OCI-LY3 (cell line): ENCODE measurements around the gene MARCHF11.

Experiments
- H2AFZ ChIP-seq: fragments of 200-600, 300-600 bp; shearing (Covaris generic); 2 replicates; pipeline ENCODE4 v1.6.0; 2014; ENCODE audit warnings: antibody characterized with exemption, low read depth, low read length
- H3K27ac ChIP-seq: fragments of 200-600, 300-600 bp; sonication (generic); 2 replicates; pipeline ENCODE4 v1.5.1; 2014; ENCODE audit warnings: mild to moderate bottlenecking, low read length, moderate library complexity, mixed read lengths
- H3K27me3 ChIP-seq: fragments of 200-600, 300-600 bp; sonication (generic); 2 replicates; pipeline ENCODE4 v1.6.1; 2014; ENCODE audit warnings: low read depth, low read length, mixed read lengths
- H3K36me3 ChIP-seq: fragments of 200-600, 300-600 bp; sonication (generic); replicated peaks from 2 replicates; pipeline ENCODE3; 2014; ENCODE audit warnings: low read depth, low read length, mixed read lengths
- H3K4me1 ChIP-seq: fragments of 300-600, 200-600 bp; sonication (generic); 2 replicates; pipeline ENCODE4 v1.6.1; 2014; ENCODE audit warnings: low read length, mixed read lengths
- H3K4me2 ChIP-seq: fragments of 200-600, 300-600 bp; sonication (generic); 2 replicates; pipeline ENCODE4 v1.6.1; 2014; ENCODE audit warnings: low read length, mixed read lengths
- H3K4me3 ChIP-seq: fragments of 300-600, 200-600 bp; sonication (generic); 2 replicates; pipeline ENCODE4 v1.5.1; 2014; ENCODE audit warnings: antibody characterized with exemption, mild to moderate bottlenecking, low read length, moderate library complexity
- H3K79me2 ChIP-seq: fragments of 300-600, 200-600 bp; shearing (Covaris generic); 2 replicates; pipeline ENCODE4 v1.6.1; 2014; ENCODE audit warnings: mild to moderate bottlenecking, low read length, mixed read lengths
- H3K9ac ChIP-seq: fragments of 300-600, 200-600 bp; shearing (Covaris generic); 2 replicates; pipeline ENCODE4 v1.6.0; 2014; ENCODE audit warnings: mild to moderate bottlenecking, low read length, moderate library complexity
- H3K9me3 ChIP-seq: fragments of 200-600, 300-600 bp; shearing (Covaris generic); 2 replicates; pipeline ENCODE4 v1.6.1; 2014; ENCODE audit warnings: low read length, mixed read lengths; ENCODE audit not compliant: insufficient read depth
- H4K20me1 ChIP-seq: fragments of 200-600, 300-600 bp; sonication (generic); 2 replicates; pipeline ENCODE4 v1.6.1; 2016; ENCODE audit warnings: low read length, mixed read lengths; ENCODE audit not compliant: insufficient read depth
- CTCF ChIP-seq: fragments of 200-600, 300-600 bp; sonication (generic); IDR thresholded peaks from 2 replicates; pipeline ENCODE4 v1.5.1; 2014; ENCODE audit warnings: antibody characterized with exemption, low read length, low read depth
- EZH2phosphoT487 ChIP-seq: fragments of 200-600 bp; shearing (Covaris generic); IDR thresholded peaks from 2 replicates; pipeline ENCODE4 v1.6.1; 2018; ENCODE audit warnings: antibody characterized with exemption, mixed run types, low read depth

The MARCHF11 gene

GRCh38 chr5:16134204-16134603 lies 45.4 kb downstream of the MARCHF11 start:
- no peak overlapping the region for H3K27ac ChIP-seq
- H3K27me3 ChIP-seq: no peaks in the 10 kb centered on the region
- H3K4me2 ChIP-seq: no peak overlapping the region
- TF ChIP-seq EZH2phosphoT487 (no peak), CTCF (no peak)
- no peaks in the 10 kb centered on the region for H3K79me2 ChIP-seq
- H3K4me1 ChIP-seq: no peaks in the 10 kb centered on the region
- H3K36me3 ChIP-seq: no peaks in the 10 kb centered on the region
- no peaks in the 10 kb centered on the region for H3K9me3 ChIP-seq
- H2AFZ ChIP-seq: no peak overlapping the region
- H3K9ac ChIP-seq: no peak overlapping the region
- H4K20me1 ChIP-seq: no peaks in the 10 kb centered on the region
- H3K4me3 ChIP-seq: no peak overlapping the region

GRCh38 chr5:16131878-16132277 lies 47.7 kb downstream of the MARCHF11 start:
- Histone ChIP-seq H4K20me1 (no peaks in the 10 kb centered on the region), H3K4me3 (no peak overlapping the region), H3K27ac (no peak overlapping the region), H2AFZ (no peak overlapping the region), H3K79me2 (no peaks in the 10 kb centered on the region), H3K4me2 (no peak overlapping the region), H3K27me3 (no peaks in the 10 kb centered on the region), H3K4me1 (no peaks in the 10 kb centered on the region), H3K36me3 (no peaks in the 10 kb centered on the region), H3K9ac (no peak overlapping the region), H3K9me3 (no peaks in the 10 kb centered on the region)
- TF ChIP-seq CTCF (no peak), EZH2phosphoT487 (no peak)

- no peak overlapping the region for H2AFZ ChIP-seq
- H3K4me3 ChIP-seq: no peak overlapping the region
- no peak for TF ChIP-seq EZH2phosphoT487
These were observed 50.6 kb downstream of the MARCHF11 start for GRCh38 chr5:16128944-16129343.

GRCh38 chr5:16127865-16128544 lies 51.6 kb downstream of the MARCHF11 start:
- Histone ChIP-seq H3K27me3 (no peaks in the 10 kb centered on the region), H3K4me1 (no peaks in the 10 kb centered on the region), H3K4me3 (no peak overlapping the region), H3K27ac (no peak overlapping the region), H3K36me3 (no peaks in the 10 kb centered on the region), H2AFZ (no peak overlapping the region), H3K4me2 (no peak overlapping the region), H3K9me3 (no peaks in the 10 kb centered on the region), H4K20me1 (no peaks in the 10 kb centered on the region), H3K9ac (no peak overlapping the region), H3K79me2 (no peaks in the 10 kb centered on the region)
- no peak for TF ChIP-seq EZH2phosphoT487
- no peak for TF ChIP-seq CTCF

More at GRCh38 chr5:16128944-16129343, 50.6 kb downstream of the MARCHF11 start:
- H3K9me3 ChIP-seq: no peaks in the 10 kb centered on the region
- H3K4me2 ChIP-seq: no peak overlapping the region
- no peaks in the 10 kb centered on the region for H3K27me3 ChIP-seq
- no peak overlapping the region for H3K9ac ChIP-seq
- H3K27ac ChIP-seq: no peak overlapping the region
- no peaks in the 10 kb centered on the region for H4K20me1 ChIP-seq
- no peaks in the 10 kb centered on the region for H3K36me3 ChIP-seq
- no peaks in the 10 kb centered on the region for H3K4me1 ChIP-seq
- no peaks in the 10 kb centered on the region for H3K79me2 ChIP-seq
